DOHH2 (cell line): ENCODE results near the gene DLD.

Source experiments
- EZH2phosphoT487 ChIP-seq: fragments of 200-600 bp; sonication (generic); IDR thresholded peaks from 2 replicates; pipeline ENCODE4 v1.6.1; 2017; ENCODE audit warnings: borderline replicate concordance, mild to moderate bottlenecking, antibody characterized with exemption, low read length, moderate library complexity, mixed read lengths
- TF ChIP-seq, protein P1 (sequence below): fragments of 200-600 bp; sonication (generic); IDR thresholded peaks from one replicate; pipeline ENCODE4 v1.5.1; 2014; ENCODE audit warnings: antibody characterized with exemption, mild to moderate bottlenecking, low read depth, low read length; ENCODE audit not compliant: poor library complexity, severe bottlenecking

DNA sequence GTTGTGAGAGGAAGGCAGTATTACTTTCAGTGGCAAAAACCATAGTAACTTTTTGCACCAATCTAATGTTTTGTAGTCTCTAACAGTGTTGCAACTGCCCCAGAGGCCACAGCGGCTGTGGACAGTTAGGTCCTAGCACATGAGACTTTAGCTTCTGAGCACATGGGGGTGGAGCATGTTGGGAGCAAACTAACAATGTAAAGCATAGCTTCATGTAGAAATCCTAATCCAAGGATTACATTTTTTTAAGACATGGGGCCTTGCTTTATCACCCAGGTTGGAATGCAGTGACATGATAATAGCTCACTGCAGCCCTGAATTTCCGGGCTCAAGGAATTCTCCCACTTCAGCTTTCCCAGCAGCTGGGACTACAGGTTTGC is 62.9 kb downstream of the DLD start:
- TF ChIP-seq, protein P1, sequence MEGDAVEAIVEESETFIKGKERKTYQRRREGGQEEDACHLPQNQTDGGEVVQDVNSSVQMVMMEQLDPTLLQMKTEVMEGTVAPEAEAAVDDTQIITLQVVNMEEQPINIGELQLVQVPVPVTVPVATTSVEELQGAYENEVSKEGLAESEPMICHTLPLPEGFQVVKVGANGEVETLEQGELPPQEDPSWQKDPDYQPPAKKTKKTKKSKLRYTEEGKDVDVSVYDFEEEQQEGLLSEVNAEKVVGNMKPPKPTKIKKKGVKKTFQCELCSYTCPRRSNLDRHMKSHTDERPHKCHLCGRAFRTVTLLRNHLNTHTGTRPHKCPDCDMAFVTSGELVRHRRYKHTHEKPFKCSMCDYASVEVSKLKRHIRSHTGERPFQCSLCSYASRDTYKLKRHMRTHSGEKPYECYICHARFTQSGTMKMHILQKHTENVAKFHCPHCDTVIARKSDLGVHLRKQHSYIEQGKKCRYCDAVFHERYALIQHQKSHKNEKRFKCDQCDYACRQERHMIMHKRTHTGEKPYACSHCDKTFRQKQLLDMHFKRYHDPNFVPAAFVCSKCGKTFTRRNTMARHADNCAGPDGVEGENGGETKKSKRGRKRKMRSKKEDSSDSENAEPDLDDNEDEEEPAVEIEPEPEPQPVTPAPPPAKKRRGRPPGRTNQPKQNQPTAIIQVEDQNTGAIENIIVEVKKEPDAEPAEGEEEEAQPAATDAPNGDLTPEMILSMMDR: no peak
- no peak for TF ChIP-seq EZH2phosphoT487
